Peyer's patch (tissue), 4 donors: Measurements from ENCODE around the gene PTPRM. TPM values are rescaled to one million over a fixed set of nuclear protein-coding genes. Genes with fewer than 3 reads are reported as not detected.

ENCODE experiments used
- DNase-seq, 3 donors: peaks; one replicate each; pipeline ENCODE4 v3.0.0-alpha.2; 2017 to 2019
- H3K27ac ChIP-seq, 4 donors: fragments of 200-600 bp; sonication (generic); one replicate each; pipeline ENCODE4 v1.5.1; 2016 to 2019
- H3K27me3 ChIP-seq, 2 donors: fragments of 200-600 bp; sonication (generic); one replicate each; pipeline ENCODE4 v1.5.1; 2019
- H3K36me3 ChIP-seq, 3 donors: fragments of 200-600 bp; sonication (generic); one replicate each; pipeline ENCODE4 v1.5.1; 2016 to 2019
- H3K4me1 ChIP-seq, 4 donors: fragments of 200-600 bp; sonication (generic); one replicate each; pipeline ENCODE4 v1.5.1; 2016 to 2019
- H3K4me3 ChIP-seq, 4 donors: fragments of 200-600 bp; sonication (generic); 1 replicate in 3 of 4; 2 replicates in 1 of 4; pipeline ENCODE4 v1.5.1; 2016 to 2019; ENCODE audit warnings: mild to moderate bottlenecking in 1 of 4
- H3K9me3 ChIP-seq, 4 donors: fragments of 200-600 bp; sonication (generic); one replicate each; pipeline ENCODE4 v1.5.1; 2016 to 2019; ENCODE audit warnings: mild to moderate bottlenecking in 1 of 4
- CTCF ChIP-seq, 6 experiments: fragments of 450-650 bp in 4 of 6; fragments of 200-600 bp in 2 of 6; sonication (generic) in 1 of 6; IDR thresholded peaks; one replicate each; pipeline ENCODE4 v1.5.1; 2017 to 2019; ENCODE audit warnings: antibody characterized with exemption in 6 of 6, mild to moderate bottlenecking in 3 of 6, moderate library complexity in 1 of 6
- POLR2A ChIP-seq, 2 donors: fragments of 450-650 bp; IDR thresholded peaks; one replicate each; pipeline ENCODE4 v1.5.1; 2017; ENCODE audit warnings: antibody characterized with exemption in 2 of 2, mild to moderate bottlenecking in 2 of 2, moderate library complexity in 2 of 2
- total RNA-seq, 4 donors: library from RNA; depleted of rRNA; stranded (reverse); fragments of >200 nt; gene quantifications; one replicate each; pipeline ENCODE4 v1.1.0, GENCODE V29; 2016

Gene PTPRM
- total RNA-seq, 4 donors from 2014 or later, result 39.6 to 211 (median 80.3) TPM

GRCh38 chr18:8411492-8411891 lies 844.4 kb downstream of the PTPRM start:
- TF ChIP-seq POLR2A (IDR thresholded peaks at IDR 0.05), result no peak
- TF ChIP-seq CTCF (IDR thresholded peaks at IDR 0.05), result no peak
- peaks cover 0 to 6% (median 1%) of the 10 kb centered on the region in 4 donors for H3K9me3 ChIP-seq

DNA sequence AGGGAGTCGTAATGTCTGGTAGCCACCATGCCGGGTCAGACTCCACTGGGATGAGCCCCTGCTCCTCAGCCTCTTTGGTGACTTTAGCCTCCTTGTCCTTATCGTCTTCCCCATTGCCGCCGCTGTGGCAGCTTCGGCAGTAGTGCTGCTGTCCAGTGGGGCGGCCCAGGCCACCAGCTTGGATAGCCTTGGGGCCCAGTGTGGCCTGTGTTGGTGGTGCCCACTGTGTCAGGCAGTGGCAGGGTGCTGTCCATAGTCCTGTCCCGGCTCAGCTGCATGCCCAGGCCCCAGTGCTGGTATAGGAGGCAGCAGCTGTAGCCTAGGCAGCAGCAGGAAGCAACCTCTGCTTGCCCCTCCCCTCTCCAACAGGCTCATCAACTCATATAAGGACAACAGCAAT lies 845.0 kb downstream of the PTPRM start:
- peaks cover 0 to 6% (median 1%) of the 10 kb centered on the region in 4 donors for H3K9me3 ChIP-seq
- H3K36me3 ChIP-seq, result peaks cover 0 to 2% (median 0%) of the 10 kb centered on the region in 3 donors
- H3K4me1 ChIP-seq, result no peaks in the 10 kb centered on the region
- H3K27ac ChIP-seq, result no peak overlapping the region
- no peaks in the 10 kb centered on the region for H3K27me3 ChIP-seq
- no peak for TF ChIP-seq CTCF (IDR thresholded peaks at IDR 0.05)
- H3K4me3 ChIP-seq, result no peak overlapping the region
- no peak for DNase-seq

More at GRCh38 chr18:8411492-8411891, 844.4 kb downstream of the PTPRM start:
- Histone ChIP-seq H3K4me1 (no peaks in the 10 kb centered on the region), H3K27me3 (no peaks in the 10 kb centered on the region), H3K27ac (no peak overlapping the region), H3K4me3 (no peak overlapping the region), H3K36me3 (peaks cover 0 to 4% (median 0%) of the 10 kb centered on the region in 3 donors)
- no peak for DNase-seq

- H3K27me3 ChIP-seq, result no peaks in the 10 kb centered on the region
- DNase-seq, result no peak
- H3K36me3 ChIP-seq, result no peaks in the 10 kb centered on the region
- no peaks in the 10 kb centered on the region for H3K4me1 ChIP-seq
- peaks cover 0 to 6% (median 1%) of the 10 kb centered on the region in 4 donors for H3K9me3 ChIP-seq
- H3K4me3 ChIP-seq, result no peak overlapping the region
- TF ChIP-seq POLR2A (IDR thresholded peaks at IDR 0.05) (no peak), CTCF (IDR thresholded peaks at IDR 0.05) (no peak)
- no peak overlapping the region for H3K27ac ChIP-seq
These were observed 846.1 kb downstream of the PTPRM start for GRCh38 chr18:8413189-8413588.

- H3K4me3 ChIP-seq, result no peak overlapping the region
- no peak for DNase-seq
- H3K9me3 ChIP-seq, result peaks cover 0 to 6% (median 1%) of the 10 kb centered on the region in 4 donors
- H3K27ac ChIP-seq, result no peak overlapping the region
- H3K36me3 ChIP-seq, result no peaks in the 10 kb centered on the region
- H3K4me1 ChIP-seq, result no peaks in the 10 kb centered on the region
- TF ChIP-seq POLR2A (IDR thresholded peaks at IDR 0.05) (no peak), CTCF (IDR thresholded peaks at IDR 0.05) (no peak)
- no peaks in the 10 kb centered on the region for H3K27me3 ChIP-seq
These were observed 846.6 kb downstream of the PTPRM start for GRCh38 chr18:8413751-8414150.

GRCh38 chr18:8416212-8417019 lies 849.3 kb downstream of the PTPRM start:
- DNase-seq, result no peak
- TF ChIP-seq CTCF (IDR thresholded peaks at IDR 0.05) (no peak), POLR2A (IDR thresholded peaks at IDR 0.05) (no peak)
- no peaks in the 10 kb centered on the region for H3K27me3 ChIP-seq
- no peak overlapping the region for H3K4me3 ChIP-seq
- no peaks in the 10 kb centered on the region for H3K4me1 ChIP-seq
- H3K9me3 ChIP-seq, result peaks cover 0 to 6% (median 0%) of the 10 kb centered on the region in 4 donors
- H3K36me3 ChIP-seq, result no peaks in the 10 kb centered on the region
- no peak overlapping the region for H3K27ac ChIP-seq
